ENCODE measurements around the gene ALG9. TPM values are rescaled to one million over a fixed set of nuclear protein-coding genes. Genes with fewer than 3 reads are reported as not detected.

ALG9 gene
- total RNA-seq, 1 donor from 2014 or later = 55.5 TPM

DNA sequence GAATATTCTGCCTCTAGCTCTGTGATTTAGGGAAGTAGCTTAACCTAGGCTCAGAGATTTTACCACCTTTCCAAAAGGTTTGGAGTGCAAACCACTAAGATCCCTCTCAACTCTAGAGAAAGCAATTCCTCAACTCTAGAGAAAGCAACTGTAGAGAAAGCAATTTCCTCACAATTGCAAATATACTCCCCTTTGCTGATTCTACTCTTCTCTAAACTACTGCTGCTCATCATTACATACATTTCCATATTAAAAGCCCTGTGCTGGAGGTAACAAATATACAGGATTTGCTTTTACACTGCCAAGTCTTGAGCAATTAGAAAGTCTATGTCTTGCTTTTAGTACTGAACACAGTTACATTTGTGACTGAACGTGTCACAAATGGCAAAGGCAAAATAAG is 48.2 kb downstream of the ALG9 start:
- Mint-ChIP-seq H3K9me3 (no peaks in the 10 kb centered on the region), H3K27me3 (ENCODE audit: low read depth) (no peaks in the 10 kb centered on the region), H3K27ac (ENCODE audit: unreplicated experiment) (no peak overlapping the region), H3K4me3 (no peak overlapping the region), H3K4me1 (no peaks in the 10 kb centered on the region), H3K36me3 (ENCODE audit: low read depth) (no peaks in the 10 kb centered on the region)
- DNase-seq (ENCODE audit: low read depth, low spot score) = no peak
- TF ChIP-seq, protein P1, sequence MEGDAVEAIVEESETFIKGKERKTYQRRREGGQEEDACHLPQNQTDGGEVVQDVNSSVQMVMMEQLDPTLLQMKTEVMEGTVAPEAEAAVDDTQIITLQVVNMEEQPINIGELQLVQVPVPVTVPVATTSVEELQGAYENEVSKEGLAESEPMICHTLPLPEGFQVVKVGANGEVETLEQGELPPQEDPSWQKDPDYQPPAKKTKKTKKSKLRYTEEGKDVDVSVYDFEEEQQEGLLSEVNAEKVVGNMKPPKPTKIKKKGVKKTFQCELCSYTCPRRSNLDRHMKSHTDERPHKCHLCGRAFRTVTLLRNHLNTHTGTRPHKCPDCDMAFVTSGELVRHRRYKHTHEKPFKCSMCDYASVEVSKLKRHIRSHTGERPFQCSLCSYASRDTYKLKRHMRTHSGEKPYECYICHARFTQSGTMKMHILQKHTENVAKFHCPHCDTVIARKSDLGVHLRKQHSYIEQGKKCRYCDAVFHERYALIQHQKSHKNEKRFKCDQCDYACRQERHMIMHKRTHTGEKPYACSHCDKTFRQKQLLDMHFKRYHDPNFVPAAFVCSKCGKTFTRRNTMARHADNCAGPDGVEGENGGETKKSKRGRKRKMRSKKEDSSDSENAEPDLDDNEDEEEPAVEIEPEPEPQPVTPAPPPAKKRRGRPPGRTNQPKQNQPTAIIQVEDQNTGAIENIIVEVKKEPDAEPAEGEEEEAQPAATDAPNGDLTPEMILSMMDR (conservative IDR thresholded peaks at IDR 0.05) = no peak

DNA sequence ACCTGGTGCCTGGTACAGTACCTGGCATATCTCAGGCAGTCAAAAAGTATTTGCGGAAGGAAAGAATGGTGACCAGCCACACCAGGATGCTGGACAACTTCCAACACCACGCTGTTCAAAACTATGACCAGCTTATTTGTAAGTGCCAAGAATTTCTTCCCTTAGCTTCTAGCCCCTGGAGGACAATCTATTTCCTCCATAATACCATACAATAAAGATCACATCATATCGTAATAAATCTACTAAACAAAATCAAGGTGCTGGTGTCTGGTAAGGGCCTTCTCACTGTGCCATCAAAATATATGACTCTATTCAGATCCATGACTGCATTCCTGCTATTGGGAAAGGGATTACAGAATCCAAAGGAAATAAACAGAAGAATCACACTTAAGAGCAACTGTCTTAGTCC is 51.5 kb downstream of the ALG9 start:
- Mint-ChIP-seq H3K9me3 (no peaks in the 10 kb centered on the region), H3K36me3 (ENCODE audit: low read depth) (no peaks in the 10 kb centered on the region), H3K27ac (ENCODE audit: unreplicated experiment) (no peak overlapping the region), H3K4me3 (no peak overlapping the region), H3K4me1 (no peaks in the 10 kb centered on the region), H3K27me3 (ENCODE audit: low read depth) (no peaks in the 10 kb centered on the region)
- DNase-seq (ENCODE audit: low read depth, low spot score) = no peak
- TF ChIP-seq, protein P1 (conservative IDR thresholded peaks at IDR 0.05) = no peak

- H3K4me1 Mint-ChIP-seq = peaks cover 3% of the 10 kb centered on the region
- no peaks in the 10 kb centered on the region for H3K36me3 Mint-ChIP-seq (ENCODE audit: low read depth)
- no peak overlapping the region for H3K4me3 Mint-ChIP-seq
Observed at GRCh38 chr11:111819161-111819828, 52.1 kb downstream of the ALG9 start.

GRCh38 chr11:111815489-111815888 is 55.9 kb downstream of the ALG9 start:
- Mint-ChIP-seq H3K27me3 (ENCODE audit: low read depth) (no peaks in the 10 kb centered on the region), H3K27ac (ENCODE audit: unreplicated experiment) (no peak overlapping the region)

More at GRCh38 chr11:111819161-111819828, 52.1 kb downstream of the ALG9 start:
- no peak overlapping the region for H3K27ac Mint-ChIP-seq (ENCODE audit: unreplicated experiment)
- H3K9me3 Mint-ChIP-seq = no peaks in the 10 kb centered on the region
- TF ChIP-seq, protein P1 (conservative IDR thresholded peaks at IDR 0.05) = no peak
- no peaks in the 10 kb centered on the region for H3K27me3 Mint-ChIP-seq (ENCODE audit: low read depth)
- DNase-seq (ENCODE audit: low read depth, low spot score) = no peak

GRCh38 chr11:111814557-111815320 is 56.6 kb downstream of the ALG9 start:
- Mint-ChIP-seq H3K4me3 (no peak overlapping the region), H3K9me3 (no peaks in the 10 kb centered on the region), H3K36me3 (ENCODE audit: low read depth) (peaks cover 2% of the 10 kb centered on the region), H3K27ac (ENCODE audit: unreplicated experiment) (no peak overlapping the region), H3K27me3 (ENCODE audit: low read depth) (no peaks in the 10 kb centered on the region), H3K4me1 (peaks cover 3% of the 10 kb centered on the region)
- DNase-seq (ENCODE audit: low read depth, low spot score) = no peak
- TF ChIP-seq, protein P1 (conservative IDR thresholded peaks at IDR 0.05) = no peak

More at GRCh38 chr11:111815489-111815888, 55.9 kb downstream of the ALG9 start:
- no peak for DNase-seq (ENCODE audit: low read depth, low spot score)
- H3K4me3 Mint-ChIP-seq = no peak overlapping the region
- TF ChIP-seq, protein P1 (conservative IDR thresholded peaks at IDR 0.05) = no peak
- H3K4me1 Mint-ChIP-seq = peaks cover 3% of the 10 kb centered on the region
- no peaks in the 10 kb centered on the region for H3K9me3 Mint-ChIP-seq
- H3K36me3 Mint-ChIP-seq (ENCODE audit: low read depth) = peaks cover 2% of the 10 kb centered on the region

All from neural crest cell (in vitro differentiated cells).